Dedifferentiated amniotic fluid mesenchymal stem cell (primary cell): ENCODE measurements around the gene LRP1B.
"Not testable (repeated sequence)": the region's sequence is repeated elsewhere in the genome, so short reads cannot be mapped to it uniquely, and the experiment has no call there.

Source experiments
- DNase-seq: peaks from one replicate; pipeline ENCODE4 v3.0.0-alpha.2; 2016; ENCODE audit errors: extremely low spot score

The LRP1B gene

GRCh38 chr2:140354544-140354943, 1776.3 kb downstream of the LRP1B start:
- no peak for DNase-seq

- DNase-seq, result peak; percentile 58
Observed at GRCh38 chr2:140353541-140353940, 1777.3 kb downstream of the LRP1B start.

- DNase-seq, result no peak
Observed at GRCh38 chr2:140351692-140352091, 1779.1 kb downstream of the LRP1B start.

DNA sequence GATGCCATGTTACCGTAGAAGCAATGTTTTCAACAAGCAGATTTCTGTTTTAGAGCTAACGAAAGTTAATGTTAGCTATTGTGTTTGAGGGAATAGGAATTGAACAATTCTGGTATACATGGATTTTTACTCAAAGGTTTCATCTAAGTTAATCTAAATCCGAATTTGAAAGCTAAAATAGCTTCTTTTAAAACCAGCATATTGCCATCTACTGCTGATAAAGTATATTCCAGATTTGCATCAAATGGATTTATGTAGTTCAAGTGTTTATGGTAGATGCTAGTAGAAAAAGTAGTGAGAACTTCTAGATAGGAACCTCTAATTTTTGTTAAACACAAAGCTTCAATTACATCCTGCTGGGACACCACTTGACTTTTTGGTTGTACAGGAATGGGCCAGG, 1781.1 kb downstream of the LRP1B start:
- no peak for DNase-seq

DNA sequence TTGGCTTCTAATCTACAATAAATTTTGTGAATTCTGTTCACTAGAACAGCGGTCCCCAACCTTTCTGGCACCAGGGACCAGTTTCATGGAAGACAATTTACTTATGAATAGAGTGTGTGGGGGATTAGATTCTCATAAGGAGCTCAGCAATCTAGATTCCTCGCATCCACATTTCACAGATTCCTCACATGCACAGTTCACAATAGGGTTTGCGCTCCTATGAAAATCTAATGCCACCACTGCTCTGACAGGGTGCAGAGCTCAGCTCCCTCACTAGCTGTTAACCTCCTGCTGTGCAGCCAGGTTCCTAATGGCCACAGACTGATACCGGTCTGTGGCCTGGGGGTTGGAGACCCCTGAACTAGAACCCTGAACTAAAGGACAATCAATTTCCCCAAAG, 1782.0 kb downstream of the LRP1B start:
- DNase-seq, result no peak

DNA sequence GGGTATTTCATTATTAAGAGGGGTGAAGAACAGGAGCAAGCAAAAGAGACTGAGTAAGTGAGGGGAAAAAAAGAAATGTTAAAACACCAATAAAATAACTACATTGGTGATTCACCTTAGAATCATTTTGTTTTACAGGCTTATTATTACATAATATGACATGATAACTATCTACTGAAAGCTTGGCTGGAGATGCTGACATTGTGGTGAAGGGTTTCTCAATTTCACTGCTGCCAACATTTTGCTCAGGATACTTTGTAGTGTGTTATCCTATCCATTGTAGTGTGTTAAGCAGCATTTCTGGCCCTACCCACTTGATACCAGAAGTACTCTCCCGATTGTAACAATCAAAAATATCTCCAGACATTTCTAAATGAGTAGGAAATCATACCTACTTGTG, 1786.0 kb downstream of the LRP1B start:
- DNase-seq, result no peak

GRCh38 chr2:140344266-140344665, 1786.5 kb downstream of the LRP1B start:
- not testable (repeated sequence) for DNase-seq

GRCh38 chr2:140338795-140339194, 1792.0 kb downstream of the LRP1B start:
- no peak for DNase-seq

GRCh38 chr2:140337061-140337460, 1793.8 kb downstream of the LRP1B start:
- no peak for DNase-seq

- no peak for DNase-seq
Observed at GRCh38 chr2:140316345-140316744, 1814.5 kb downstream of the LRP1B start.

DNA sequence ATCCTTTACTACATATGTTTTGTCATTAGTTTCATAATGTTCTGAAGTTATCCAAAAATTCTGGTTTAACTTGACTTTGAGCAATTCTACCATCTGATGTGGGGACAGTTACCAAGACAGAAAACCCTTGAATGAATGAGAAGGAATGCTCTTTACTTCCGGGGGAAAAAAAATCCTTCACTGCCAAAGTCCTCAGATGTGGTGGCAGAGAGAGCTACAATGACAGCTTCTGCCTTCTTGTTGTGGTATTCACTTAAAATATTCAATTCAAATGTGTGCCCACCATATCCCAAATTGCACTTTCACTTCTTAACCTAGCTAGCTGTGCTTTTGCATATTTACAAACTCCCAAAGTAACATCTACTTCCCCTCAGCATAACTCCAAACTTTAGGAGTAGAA, 1818.9 kb downstream of the LRP1B start:
- no peak for DNase-seq

GRCh38 chr2:140308706-140309105, 1822.1 kb downstream of the LRP1B start:
- no peak for DNase-seq

- no peak for DNase-seq
Observed at GRCh38 chr2:140307532-140307931, 1823.3 kb downstream of the LRP1B start.

GRCh38 chr2:140295767-140296166, 1835.0 kb downstream of the LRP1B start:
- DNase-seq, result no peak

GRCh38 chr2:140288726-140289125, 1842.1 kb downstream of the LRP1B start:
- DNase-seq, result no peak

DNA sequence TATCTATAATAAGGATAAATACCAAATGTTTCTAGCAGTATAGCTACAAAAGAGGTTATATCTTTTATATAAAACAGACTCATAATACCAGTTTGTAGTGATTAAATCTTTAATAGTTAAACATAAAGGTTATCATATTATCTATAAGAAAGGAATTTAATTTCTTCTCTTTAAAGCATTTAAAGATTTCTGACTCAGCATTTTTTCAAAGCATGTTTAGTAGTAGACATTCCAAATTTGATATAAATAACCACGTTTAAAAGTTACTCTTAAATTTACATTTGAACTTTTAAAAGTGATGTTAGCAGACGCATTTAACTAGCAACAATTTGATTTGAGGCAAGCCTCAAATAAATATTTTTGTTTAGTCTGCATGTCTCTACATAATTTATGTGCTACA, 1842.6 kb downstream of the LRP1B start:
- no peak for DNase-seq

GRCh38 chr2:140286377-140286776, 1844.4 kb downstream of the LRP1B start:
- no peak for DNase-seq

- DNase-seq, result not testable (repeated sequence)
Observed at GRCh38 chr2:140277344-140277743, 1853.5 kb downstream of the LRP1B start.

DNA sequence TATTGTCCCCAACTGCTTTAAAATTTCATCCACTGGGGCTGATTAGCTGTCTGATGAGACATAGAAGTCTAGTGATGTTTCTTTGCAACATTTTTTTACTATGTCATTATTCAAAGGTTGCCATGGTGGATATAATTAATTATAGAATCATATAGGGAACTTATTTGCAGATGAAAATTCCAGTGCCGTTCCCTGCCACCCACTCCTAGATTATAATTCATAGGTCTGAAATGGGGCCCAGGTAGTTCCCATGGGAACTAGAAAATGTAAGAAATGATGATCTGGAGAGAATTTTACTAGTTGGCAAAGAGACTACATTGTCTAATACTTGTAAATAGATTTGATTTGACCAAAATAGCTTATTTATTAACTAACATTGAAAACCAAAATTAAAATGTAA, 1854.2 kb downstream of the LRP1B start:
- DNase-seq, result no peak

GRCh38 chr2:140275427-140275826, 1855.4 kb downstream of the LRP1B start:
- no peak for DNase-seq

DNA sequence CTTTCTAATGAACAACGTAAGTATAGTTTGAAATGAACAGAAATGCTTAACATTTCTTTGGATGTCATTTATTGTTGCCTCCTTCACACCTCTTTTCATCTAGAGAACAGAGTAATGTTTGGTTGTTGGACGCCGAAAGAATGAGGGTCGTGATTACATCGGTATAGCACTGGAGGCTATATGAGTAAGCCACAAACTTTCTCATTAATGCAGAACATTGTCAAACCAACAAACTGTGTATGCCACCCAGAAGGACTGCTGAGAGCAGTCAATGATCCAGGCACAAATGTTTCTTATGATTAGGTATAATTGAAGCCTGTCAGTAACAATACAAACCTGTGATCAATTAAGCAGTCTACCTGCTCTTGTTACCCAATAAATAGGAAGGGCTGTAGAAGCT, 1855.9 kb downstream of the LRP1B start:
- no peak for DNase-seq

- DNase-seq, result no peak
Observed at GRCh38 chr2:140273958-140274357, 1856.9 kb downstream of the LRP1B start.

GRCh38 chr2:140273408-140273807, 1857.4 kb downstream of the LRP1B start:
- no peak for DNase-seq

GRCh38 chr2:140270224-140270623, 1860.6 kb downstream of the LRP1B start:
- DNase-seq, result no peak

DNA sequence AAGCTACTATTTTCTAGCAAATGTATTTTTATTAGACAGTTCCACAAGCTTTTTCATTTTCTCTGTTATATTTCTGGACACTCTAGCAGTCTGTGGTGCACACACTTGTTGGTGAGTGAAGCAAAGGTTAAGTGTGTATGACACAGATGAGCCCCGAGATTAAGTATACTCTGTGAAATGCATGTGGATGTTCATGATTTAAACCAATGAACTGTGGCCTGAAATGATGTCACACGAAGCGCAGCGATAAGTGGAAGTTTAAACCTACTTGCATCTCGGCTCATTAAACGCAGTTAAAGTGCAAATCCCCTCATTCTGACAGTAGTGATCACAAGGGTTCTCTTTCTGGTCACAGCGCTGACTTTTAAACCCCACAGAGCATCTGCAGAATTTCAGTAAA, 1861.8 kb downstream of the LRP1B start:
- no peak for DNase-seq
